GM23338 (cell line): Measurements from ENCODE around the gene IL1B.

Source experiments
- CREB1 ChIP-seq: fragments of 250-450 bp; sonication (Bioruptor Pico); IDR thresholded peaks from 2 replicates; pipeline ENCODE4 v1.5.0; 2020; ENCODE audit warnings: low read depth, mild to moderate bottlenecking, moderate library complexity
- EZH2 ChIP-seq: fragments of 200-600 bp; sonication (generic); IDR thresholded peaks from one replicate; pipeline ENCODE4 v1.8.0; 2017; ENCODE audit warnings: antibody characterized with exemption, mild to moderate bottlenecking, low read depth; ENCODE audit not compliant: unreplicated experiment
- EZH2phosphoT487 ChIP-seq: fragments of 200-600 bp; sonication (generic); IDR thresholded peaks from one replicate; pipeline ENCODE4 v1.8.1; 2018; ENCODE audit warnings: antibody characterized with exemption; ENCODE audit not compliant: unreplicated experiment
- JUNB ChIP-seq: IDR thresholded peaks from one replicate; pipeline ENCODE4 v1.6.1; 2016; ENCODE audit warnings: antibody characterized with exemption; ENCODE audit not compliant: unreplicated experiment
- NANOG ChIP-seq: IDR thresholded peaks from 2 replicates; pipeline ENCODE4 v1.6.1; 2016; ENCODE audit warnings: antibody characterized with exemption, borderline replicate concordance
- POLR2AphosphoS5 ChIP-seq: IDR thresholded peaks from 2 replicates; pipeline ENCODE4 v1.6.1; 2016; ENCODE audit warnings: antibody characterized with exemption, low read depth
- ZNF114 ChIP-seq: fragments of 250-450 bp; sonication (Bioruptor Pico); IDR thresholded peaks from 2 replicates; pipeline ENCODE4 v1.5.0; 2020; ENCODE audit warnings: mild to moderate bottlenecking, moderate library complexity
- ZNF331 ChIP-seq: fragments of 250-450 bp; sonication (Bioruptor Pico); IDR thresholded peaks from 2 replicates; pipeline ENCODE4 v1.5.0; 2020; ENCODE audit warnings: low read depth, mild to moderate bottlenecking, moderate library complexity
- TF ChIP-seq, protein P1 (sequence below), 2 experiments: fragments of 200-600 bp in 1 of 2; sonication (generic) in 1 of 2; conservative IDR thresholded peaks; 2 replicates each; pipeline versions ENCODE4 v1.5.1 to v1.6.1; 2016 to 2017; ENCODE audit warnings: antibody characterized with exemption in 2 of 2, low read depth in 2 of 2, mild to moderate bottlenecking in 2 of 2, moderate library complexity in 1 of 2
- TF ChIP-seq, protein P2 (sequence below): IDR thresholded peaks from one replicate; pipeline ENCODE4 v1.6.1; 2018; ENCODE audit warnings: antibody characterized with exemption; ENCODE audit not compliant: unreplicated experiment
- TF ChIP-seq, protein P3 (sequence below): IDR thresholded peaks from 2 replicates; pipeline ENCODE4 v1.6.1; 2016; ENCODE audit warnings: antibody characterized with exemption

DNA sequence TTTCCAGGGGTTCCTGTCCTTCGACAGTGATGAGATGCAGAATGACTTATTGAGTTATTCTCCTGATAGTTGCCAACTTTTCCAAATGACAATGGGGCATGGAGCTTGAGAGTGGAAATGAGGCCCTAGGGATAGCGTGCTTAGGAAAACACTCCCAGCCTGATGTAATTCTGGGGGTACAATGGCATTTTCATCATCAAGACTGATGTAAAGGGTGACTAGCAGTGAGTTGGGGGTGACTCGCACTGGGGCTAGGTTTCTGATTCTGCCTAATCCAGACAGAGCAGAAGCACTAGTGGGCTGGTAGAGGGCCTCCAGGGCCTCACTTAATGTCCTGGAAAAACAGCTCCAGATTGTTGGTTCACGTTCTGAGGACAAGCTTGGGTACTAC is 40.4 kb upstream of the IL1B start:
- TF ChIP-seq, protein P1, sequence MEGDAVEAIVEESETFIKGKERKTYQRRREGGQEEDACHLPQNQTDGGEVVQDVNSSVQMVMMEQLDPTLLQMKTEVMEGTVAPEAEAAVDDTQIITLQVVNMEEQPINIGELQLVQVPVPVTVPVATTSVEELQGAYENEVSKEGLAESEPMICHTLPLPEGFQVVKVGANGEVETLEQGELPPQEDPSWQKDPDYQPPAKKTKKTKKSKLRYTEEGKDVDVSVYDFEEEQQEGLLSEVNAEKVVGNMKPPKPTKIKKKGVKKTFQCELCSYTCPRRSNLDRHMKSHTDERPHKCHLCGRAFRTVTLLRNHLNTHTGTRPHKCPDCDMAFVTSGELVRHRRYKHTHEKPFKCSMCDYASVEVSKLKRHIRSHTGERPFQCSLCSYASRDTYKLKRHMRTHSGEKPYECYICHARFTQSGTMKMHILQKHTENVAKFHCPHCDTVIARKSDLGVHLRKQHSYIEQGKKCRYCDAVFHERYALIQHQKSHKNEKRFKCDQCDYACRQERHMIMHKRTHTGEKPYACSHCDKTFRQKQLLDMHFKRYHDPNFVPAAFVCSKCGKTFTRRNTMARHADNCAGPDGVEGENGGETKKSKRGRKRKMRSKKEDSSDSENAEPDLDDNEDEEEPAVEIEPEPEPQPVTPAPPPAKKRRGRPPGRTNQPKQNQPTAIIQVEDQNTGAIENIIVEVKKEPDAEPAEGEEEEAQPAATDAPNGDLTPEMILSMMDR (conservative IDR thresholded peaks at IDR 0.05; ENCODE audit: low read depth in 2 of 2), result no peak
- TF ChIP-seq POLR2AphosphoS5 (no peak), EZH2 (no peak), CREB1 (CRISPR knock-in tag) (no peak), JUNB (no peak), EZH2phosphoT487 (no peak), NANOG (no peak), ZNF331 (CRISPR knock-in tag) (no peak), ZNF114 (CRISPR knock-in tag) (no peak)
- TF ChIP-seq, protein P2, sequence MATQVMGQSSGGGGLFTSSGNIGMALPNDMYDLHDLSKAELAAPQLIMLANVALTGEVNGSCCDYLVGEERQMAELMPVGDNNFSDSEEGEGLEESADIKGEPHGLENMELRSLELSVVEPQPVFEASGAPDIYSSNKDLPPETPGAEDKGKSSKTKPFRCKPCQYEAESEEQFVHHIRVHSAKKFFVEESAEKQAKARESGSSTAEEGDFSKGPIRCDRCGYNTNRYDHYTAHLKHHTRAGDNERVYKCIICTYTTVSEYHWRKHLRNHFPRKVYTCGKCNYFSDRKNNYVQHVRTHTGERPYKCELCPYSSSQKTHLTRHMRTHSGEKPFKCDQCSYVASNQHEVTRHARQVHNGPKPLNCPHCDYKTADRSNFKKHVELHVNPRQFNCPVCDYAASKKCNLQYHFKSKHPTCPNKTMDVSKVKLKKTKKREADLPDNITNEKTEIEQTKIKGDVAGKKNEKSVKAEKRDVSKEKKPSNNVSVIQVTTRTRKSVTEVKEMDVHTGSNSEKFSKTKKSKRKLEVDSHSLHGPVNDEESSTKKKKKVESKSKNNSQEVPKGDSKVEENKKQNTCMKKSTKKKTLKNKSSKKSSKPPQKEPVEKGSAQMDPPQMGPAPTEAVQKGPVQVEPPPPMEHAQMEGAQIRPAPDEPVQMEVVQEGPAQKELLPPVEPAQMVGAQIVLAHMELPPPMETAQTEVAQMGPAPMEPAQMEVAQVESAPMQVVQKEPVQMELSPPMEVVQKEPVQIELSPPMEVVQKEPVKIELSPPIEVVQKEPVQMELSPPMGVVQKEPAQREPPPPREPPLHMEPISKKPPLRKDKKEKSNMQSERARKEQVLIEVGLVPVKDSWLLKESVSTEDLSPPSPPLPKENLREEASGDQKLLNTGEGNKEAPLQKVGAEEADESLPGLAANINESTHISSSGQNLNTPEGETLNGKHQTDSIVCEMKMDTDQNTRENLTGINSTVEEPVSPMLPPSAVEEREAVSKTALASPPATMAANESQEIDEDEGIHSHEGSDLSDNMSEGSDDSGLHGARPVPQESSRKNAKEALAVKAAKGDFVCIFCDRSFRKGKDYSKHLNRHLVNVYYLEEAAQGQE, result no peak
- TF ChIP-seq, protein P3, sequence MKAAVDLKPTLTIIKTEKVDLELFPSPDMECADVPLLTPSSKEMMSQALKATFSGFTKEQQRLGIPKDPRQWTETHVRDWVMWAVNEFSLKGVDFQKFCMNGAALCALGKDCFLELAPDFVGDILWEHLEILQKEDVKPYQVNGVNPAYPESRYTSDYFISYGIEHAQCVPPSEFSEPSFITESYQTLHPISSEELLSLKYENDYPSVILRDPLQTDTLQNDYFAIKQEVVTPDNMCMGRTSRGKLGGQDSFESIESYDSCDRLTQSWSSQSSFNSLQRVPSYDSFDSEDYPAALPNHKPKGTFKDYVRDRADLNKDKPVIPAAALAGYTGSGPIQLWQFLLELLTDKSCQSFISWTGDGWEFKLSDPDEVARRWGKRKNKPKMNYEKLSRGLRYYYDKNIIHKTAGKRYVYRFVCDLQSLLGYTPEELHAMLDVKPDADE, result no peak
